Neural cell (in vitro differentiated cells): ENCODE results near the gene NRG3.

Source experiments
- EZH2 ChIP-seq: fragments of 200-600, 300-800 bp; shearing (Covaris generic), sonication (generic); IDR thresholded peaks from 2 replicates; pipeline ENCODE4 v1.6.1; 2014; ENCODE audit warnings: antibody characterized with exemption, low read length, borderline replicate concordance, mild to moderate bottlenecking; ENCODE audit not compliant: insufficient read depth, poor library complexity, severe bottlenecking
- TF ChIP-seq, protein P1 (sequence below): fragments of 450-650 bp; IDR thresholded peaks from 2 replicates; pipeline ENCODE4 v1.5.1; 2014; ENCODE audit warnings: antibody characterized with exemption, mild to moderate bottlenecking, moderate library complexity; ENCODE audit not compliant: poor library complexity, severe bottlenecking

DNA sequence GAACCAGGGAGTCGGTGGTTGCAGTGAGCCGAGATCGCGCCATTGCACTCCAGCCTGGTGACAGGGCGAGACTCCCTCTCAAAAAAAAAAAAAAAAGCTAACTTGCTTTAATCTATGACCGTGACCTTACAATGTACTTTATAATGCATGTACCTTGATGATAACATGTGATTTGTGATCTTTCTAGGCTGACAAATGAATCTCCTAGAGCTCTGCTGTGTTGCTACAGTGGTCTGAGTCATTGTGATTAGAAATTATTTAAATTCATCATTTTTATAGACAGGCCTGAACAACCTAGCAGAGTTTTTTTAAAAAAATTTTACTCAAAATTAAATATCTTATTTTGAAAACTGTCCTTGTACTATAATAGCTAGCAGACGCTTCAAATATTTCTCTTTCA is 722.8 kb downstream of the NRG3 start:
- TF ChIP-seq EZH2: no peak
- TF ChIP-seq, protein P1, sequence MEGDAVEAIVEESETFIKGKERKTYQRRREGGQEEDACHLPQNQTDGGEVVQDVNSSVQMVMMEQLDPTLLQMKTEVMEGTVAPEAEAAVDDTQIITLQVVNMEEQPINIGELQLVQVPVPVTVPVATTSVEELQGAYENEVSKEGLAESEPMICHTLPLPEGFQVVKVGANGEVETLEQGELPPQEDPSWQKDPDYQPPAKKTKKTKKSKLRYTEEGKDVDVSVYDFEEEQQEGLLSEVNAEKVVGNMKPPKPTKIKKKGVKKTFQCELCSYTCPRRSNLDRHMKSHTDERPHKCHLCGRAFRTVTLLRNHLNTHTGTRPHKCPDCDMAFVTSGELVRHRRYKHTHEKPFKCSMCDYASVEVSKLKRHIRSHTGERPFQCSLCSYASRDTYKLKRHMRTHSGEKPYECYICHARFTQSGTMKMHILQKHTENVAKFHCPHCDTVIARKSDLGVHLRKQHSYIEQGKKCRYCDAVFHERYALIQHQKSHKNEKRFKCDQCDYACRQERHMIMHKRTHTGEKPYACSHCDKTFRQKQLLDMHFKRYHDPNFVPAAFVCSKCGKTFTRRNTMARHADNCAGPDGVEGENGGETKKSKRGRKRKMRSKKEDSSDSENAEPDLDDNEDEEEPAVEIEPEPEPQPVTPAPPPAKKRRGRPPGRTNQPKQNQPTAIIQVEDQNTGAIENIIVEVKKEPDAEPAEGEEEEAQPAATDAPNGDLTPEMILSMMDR: no peak
